RKO (cell line): ENCODE data around the gene EPN2.

Experiments
- DNase-seq: peaks from one replicate; pipeline ENCODE4 v3.0.0-alpha.2; 2016; ENCODE audit warnings: low spot score

EPN2 gene

DNA sequence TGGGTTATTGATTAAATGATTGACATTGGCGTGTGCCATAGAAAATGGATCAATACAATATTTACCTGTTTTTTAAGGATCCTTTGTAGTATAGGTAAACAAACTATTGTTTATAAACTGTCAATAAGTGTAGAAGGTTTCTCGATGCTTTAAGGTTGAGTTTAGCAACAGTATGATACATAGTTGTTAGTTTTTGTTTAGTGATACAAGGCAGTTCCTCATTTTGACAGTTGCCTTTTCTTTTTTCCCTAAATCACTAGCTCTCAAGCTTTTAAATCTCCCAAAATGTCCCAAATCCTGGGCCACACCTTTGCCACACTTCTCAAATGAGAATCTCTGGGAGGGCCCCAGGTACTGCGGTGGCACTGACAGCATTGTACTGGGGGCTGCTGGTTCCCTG lies 57.3 kb downstream of the EPN2 start:
- no peak for DNase-seq

DNA sequence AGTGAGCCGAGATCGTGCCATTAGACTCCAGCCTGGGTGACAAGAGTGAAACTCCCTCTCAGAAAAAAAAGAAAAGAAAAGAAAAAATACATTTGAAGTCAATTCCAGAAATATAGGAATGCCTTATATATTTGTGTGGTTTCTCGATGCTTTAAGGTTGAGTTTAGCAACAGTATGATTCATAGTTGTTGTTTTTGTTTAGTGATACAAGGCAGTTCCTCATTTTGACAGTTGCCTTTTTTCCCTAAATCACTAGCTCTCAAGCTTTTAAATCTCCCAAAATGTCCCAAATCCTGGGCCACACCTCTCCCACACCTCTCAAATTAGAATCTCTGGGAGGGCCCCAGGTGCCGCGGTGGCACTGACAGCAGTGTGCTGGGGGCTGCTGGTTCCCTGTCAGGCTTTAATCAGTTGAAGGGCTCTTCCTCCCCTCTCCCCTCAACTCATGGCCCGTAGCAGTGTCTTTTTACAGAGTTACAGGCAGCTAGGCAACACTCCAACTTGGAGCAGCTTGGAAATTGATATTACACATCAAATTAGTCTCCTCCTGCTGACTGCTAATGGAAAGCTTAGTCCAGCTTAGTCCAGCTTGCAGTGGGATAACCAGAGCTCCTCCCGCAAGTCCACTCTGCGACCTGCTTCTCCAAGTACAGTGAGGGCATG lies 58.4 kb downstream of the EPN2 start:
- no peak for DNase-seq

DNA sequence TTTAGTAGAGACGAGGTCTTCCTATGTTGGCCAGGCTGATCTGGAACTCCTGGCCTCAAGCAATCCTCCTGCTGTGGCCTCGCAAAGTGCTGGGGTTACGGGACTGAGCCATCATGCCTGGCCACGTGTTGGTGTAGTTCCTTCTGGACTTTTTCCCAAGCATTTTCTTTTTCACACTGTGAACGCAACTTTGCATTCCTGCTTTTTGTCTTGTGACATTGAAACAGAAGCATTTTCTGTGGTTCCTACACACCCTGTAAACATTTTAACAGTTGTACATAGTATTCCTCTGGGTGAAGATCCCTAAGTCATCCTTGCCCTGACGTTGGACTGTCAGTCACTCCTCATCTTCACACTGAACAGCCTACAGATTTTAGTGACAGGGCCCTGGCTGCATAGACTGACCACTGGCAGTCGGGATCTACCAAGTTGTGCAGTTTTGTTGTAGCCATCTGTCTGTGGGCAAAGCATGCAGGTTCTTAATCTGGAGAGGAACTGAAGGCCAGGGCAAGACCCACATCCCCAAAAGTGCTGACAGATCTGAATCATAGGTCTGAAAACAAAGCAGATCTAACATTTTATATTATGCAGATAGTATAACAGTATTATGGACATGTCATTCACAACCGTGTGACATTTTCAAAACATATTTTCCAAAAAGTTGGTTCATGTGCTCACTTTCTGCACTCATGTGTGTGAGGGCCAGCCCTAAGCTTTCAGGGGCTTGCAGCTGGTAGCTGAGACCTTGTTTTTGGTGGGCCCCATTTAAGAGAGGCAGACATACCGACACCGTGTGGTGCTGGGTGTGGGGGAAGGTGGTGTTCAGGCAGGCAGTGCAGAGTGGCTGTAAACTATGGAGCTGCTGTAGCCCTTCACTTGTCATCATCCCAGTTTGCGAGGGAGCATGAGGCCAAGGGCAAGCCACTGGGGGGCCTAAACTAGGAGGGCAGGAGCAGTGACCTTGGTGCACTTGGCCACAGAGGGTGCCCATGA lies 59.9 kb downstream of the EPN2 start:
- DNase-seq, result no peak

DNA sequence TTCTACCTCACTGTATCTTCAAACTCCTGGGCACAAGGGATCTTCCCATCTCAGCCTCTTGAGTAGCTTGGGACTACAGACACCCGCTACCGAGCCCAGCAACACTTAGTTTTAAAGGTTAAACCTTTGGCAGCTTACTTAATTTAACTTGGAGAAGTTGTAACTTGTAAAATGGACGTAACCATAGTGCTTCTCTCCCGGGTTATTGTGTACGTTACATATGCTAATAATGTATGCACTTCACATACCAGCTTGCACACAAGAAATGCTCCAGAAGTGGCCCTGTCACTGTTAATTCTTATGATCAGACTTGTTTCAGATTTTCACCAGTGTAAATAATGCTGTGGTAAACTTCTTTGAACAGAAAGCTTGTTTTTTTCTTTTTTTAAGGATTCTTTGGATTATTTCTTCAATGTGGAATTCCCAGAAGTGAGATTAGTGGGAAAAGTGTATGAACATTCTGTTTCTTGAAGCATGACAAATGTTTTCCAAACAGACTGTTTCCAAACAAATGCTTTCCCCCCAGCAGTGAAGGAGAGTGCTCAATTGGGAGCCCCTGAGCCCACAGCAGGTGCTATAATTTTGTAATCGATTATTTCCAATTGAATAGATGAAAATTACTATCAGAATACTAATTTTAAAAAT lies 61.5 kb downstream of the EPN2 start:
- no peak for DNase-seq

DNA sequence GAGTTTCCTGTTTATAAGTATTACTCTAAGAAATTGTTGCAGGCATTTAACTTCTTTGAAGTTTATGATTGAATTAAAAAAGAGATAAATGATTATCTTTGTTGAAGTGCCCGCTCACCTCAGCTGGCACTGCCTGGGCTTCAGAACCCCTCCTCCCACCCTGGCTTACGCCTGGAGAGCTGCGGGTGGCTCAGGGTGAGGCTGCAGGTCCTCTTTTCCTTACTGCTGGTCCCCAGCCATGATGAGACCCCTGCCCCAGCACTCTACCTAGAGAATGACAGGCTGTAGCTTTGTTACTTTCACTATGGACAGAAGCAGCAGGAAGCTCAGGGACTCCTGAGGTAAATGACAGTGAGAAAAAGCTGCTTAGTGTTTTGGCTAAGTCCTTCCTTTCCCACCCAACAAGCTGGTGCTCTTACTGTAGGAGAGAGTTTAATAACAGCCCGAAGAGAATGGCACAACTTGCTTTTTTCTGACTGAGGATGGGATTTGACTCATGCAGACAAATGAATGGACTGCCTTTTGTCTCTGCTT lies 62.1 kb downstream of the EPN2 start:
- DNase-seq, result no peak

DNA sequence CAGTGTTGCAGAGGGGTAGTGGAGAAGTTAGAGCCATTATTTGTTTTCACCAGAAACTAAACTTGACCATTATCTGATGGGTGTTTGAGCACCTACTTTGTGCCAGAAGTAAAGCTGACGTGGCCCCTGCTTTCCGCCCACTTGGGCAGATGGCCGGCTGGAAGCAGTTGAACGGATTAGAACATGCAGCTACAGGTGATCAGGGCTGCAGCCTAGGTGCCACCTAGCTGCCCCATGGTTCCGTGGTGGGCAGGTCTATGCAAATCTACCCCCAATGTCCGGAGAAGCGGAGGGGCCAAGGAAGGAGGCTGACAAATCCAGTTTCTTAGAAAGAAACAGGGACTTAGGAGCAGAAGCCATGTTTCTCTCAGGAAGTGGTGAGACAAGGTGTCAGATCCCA lies 62.7 kb downstream of the EPN2 start:
- DNase-seq, result no peak

DNA sequence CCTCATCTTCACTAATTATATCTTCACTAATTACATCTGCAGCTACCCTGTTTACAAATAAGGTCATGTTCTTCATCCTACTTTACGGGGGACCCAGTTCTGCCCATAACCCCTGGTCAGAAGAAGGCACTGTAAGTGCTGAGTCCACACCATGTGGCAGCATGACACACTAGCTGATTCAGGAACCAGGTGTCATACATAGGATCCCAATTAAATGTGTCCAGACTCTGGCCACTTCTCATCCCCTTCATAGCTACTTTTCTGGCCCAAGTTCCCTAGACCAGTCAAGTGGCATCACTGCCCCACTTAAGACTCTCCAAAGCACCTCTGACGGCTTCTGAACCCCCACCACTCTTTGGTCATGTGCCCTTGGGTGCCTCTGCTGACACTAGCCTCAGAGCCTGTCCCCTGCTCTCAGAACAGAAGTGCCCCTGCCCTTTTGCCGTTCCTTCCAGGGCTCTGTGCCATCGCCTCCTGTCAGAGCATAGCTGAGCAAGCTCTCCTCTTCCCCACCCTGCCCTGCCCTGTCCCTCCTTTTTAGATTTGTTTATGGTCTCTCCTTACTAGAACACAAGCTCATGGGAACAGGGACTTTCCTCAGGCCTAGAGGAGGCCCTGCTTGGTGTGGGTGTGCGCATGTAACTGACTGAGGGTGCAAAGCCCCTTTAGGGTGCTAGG lies 64.2 kb downstream of the EPN2 start:
- peak; percentile 4 for DNase-seq

DNA sequence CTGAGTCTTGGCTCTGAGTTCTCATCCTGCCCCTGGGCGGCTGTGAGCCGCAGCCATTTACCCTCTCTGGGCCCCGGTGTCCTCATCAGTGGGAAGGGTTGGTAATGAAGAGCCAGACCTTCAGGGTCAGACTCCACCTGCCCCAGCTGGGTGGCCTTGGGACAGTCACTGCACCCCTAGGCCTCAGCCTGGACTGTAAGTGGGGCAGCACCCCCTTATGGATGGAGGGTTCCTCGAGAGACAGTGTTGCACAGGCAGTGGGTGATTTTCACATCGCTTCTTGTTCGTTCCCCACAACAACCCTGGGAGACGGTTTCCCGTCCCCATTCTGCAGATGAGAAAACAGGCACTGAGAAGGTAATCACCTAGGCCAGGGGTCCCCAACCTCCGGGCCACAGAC lies 64.8 kb downstream of the EPN2 start:
- no peak for DNase-seq

DNA sequence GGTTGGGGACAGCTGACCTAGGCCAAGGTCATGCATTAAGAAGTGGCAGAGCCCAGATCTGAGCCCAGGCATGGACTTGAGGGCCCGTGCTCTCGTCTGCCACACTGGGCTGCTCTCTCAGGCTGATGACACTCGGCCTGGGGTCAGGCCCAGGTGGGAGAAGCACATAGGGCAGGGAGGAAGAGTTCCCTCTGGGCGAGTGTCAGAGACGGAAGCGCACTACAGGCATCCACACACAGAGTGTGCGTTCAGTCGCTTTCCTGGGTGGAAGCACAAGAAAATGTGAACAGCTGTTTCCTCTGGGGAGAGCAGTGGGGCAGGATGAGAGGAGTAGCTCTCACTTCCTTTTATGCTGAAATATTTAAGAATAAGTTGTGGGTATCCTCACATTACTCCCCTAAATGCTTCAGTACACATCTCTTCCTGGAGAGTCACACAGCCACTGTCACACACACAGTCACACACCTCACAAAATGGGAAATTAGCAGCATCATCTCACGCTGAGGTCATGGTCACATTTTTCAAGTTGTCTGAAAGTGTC lies 65.7 kb downstream of the EPN2 start:
- no peak for DNase-seq

DNA sequence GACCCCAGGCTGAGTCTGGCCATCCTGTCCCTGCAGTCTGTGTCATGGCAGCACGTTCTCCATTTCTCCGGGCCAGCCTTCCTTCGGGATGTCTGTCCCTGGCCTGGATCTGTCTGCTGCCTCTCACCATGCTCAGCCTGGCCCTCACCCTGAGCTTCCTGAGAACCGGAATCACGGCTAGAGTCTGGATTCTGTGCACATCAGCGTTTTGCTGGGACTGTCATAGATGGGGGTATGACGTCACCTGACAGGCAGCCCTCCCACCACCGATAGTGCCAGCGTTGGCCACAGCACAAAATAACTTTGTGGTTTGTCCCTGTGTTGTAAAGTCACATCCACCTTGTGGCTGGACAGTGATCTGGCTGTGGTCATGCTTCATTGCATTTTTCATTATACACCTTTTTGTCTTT lies 66.2 kb downstream of the EPN2 start:
- no peak for DNase-seq

DNA sequence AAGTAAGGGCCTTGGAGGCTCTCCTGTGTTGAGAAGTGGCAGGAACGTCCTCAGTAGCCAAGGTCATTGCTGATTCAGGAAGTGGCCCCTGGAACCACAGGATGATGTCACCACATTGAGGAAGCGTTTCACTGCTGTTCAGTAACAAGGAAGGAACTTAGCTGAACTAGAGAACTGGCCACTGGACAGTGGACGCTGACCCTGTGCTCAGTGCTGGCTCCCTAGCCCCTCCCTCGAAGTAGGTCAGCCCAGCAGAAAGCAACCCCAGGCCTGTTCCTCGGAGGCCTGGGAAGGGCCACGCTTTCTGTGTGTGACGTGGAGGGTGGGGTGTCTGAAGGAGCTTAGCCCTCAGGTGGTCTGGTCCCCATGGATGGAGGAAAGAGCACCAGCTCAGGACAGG lies 67.0 kb downstream of the EPN2 start:
- peak; percentile 57 for DNase-seq

DNA sequence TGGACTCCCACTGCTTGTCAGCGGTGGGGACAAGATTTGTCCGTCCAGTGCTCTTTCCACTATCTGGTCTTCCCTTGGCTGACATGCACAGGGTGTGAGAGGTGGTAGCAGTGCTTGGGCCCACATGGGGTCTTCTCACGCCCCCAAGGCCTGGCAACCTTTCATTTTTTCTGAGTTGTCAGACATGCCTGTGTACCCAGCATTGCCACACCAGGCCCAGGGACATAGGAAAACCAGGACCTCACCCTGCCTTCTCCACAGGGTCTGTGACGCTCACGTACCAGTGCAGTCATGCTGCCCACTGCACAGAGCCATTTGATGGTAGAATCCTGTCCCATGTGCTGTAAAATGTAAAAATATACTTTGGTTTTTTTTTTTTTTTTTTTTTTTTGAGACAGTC lies 67.6 kb downstream of the EPN2 start:
- DNase-seq, result no peak

DNA sequence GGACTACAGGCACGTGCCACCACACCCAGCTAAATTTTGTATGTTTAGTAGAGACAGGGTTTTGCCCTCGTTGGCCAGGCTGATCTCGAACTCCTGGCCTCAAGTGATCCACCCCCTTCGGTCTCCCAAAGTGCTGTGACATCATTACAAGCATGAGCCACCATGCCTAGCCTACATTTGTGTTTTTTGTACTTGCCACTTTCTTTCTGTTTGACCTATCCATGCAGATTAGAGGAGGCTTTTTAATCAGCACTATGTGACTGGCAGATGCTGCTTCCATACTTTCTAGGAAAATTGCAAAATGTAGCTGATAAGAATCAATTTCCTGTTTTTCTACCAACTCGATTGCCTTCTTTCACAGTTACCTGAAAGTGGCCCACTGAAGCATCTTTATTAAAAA lies 68.1 kb downstream of the EPN2 start:
- no peak for DNase-seq

DNA sequence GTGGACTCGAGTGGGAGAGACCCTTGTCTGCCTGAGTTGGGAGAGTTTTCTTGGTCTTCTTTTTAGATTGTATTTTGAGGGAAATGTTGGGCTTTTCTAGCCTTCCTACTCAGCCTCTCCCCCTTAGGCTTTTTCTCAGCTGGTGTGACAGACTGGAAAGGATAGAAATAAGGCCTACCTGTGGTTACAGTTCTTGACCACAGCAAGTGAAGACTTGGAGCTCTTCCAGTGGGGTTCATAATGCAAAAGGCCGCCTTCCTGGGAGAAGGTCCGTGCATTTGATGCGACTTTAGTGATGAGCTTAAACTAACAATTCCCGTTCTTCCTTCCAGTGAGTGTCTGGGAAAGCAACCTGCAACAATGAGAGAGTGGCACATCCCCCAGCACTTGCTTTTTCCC lies 68.6 kb downstream of the EPN2 start:
- DNase-seq, result no peak

DNA sequence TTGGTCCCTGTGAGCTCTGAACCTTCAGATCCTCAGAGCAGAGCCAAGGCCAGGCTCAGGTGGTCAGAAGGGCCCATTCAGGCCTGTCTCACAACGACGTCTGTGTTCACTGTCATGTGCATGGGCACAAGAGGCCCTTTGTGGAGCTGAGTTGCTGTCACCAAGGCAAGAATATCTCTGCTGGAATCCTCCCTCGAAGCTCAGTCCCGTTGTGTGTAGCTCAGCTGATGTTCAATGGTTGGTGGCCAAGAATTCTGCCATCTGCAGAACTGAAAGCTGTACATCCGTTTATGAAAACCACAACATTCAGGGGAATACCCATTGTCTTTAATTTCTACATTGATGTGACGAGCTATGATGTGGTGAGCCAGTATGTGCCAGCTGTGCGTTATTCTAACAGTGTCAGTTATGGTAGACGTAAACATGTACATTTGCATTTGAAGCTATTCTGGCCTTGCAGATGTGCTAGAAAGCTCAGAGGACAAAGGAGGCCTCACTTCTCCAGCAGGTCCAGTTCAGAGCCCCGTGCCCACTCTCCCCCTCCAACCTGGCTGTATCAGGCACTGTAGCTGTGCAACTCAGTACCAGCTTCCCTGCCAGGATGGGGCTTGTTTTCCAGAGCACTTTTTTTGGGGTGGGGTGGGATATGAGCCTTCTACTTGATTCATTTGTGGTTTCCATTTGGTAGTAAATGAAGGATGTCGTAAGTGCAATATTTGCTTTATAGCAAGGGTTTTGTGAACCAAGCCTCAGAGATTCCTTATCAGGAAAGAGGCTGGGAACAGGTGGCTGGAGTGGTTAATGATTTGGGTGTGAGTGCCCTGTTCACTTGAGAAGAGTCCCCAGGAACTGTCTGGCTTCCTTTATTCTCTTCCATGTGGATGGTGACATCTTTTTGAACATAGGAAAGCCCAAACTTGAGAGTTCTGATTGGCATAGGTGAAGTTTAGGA lies 69.3 kb downstream of the EPN2 start:
- no peak for DNase-seq

DNA sequence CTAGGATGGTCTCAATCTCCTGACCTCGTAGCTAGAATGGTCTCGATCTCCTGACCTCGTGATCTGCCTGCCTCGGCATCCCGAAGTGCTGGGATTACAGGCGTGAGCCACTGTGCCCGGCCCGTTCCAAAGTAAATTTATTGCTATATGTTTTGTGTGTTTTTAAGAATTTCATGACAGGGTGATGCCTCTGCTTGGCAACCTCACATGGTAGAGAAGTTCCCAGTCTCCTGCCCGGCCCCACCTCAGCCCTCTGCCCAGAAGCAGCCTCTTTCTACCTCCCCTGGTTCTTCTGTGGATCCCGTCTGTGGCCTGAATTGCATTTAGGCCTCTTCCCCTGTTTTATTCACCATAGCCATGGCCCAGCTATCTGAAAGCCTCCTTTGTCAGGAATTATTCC lies 70.4 kb downstream of the EPN2 start:
- no peak for DNase-seq

DNA sequence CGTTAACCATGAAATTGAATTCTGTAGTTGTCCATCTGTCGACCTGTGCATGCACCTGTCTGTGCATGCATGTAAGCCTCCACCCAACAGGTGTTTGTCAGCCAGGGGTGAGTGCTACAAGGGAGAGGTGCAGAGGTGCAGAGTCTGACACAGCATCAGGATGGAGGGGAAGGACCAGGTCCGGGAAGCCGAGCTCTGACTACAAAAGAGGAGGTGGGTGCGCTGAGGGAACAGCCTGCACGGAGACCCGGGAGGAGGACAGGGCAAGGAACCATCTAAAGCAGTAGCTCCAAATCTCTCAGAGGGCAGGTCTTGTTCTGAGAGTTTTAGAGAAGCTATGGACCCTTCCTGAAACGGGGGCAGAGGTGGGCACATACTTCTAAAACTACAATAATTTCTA lies 71.2 kb downstream of the EPN2 start:
- no peak for DNase-seq

DNA sequence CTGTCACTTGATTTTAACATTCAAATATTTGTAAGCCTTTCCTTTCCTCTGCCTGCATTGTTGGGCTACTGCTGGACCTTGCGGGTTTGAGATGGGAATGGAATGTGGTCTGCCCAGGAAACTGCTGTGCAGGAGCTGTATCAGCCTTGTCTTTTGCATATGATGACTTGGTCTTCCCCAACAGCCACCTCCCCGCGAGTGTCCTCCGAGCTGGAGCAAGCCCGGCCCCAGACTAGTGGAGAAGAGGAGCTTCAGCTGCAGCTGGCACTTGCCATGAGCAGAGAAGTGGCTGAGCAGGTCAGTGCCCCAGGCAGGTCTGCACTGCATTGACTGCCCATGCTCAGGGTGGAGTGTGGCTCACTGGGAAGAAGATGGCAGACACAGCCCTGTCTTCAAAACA lies 72.5 kb downstream of the EPN2 start:
- DNase-seq, result no peak

DNA sequence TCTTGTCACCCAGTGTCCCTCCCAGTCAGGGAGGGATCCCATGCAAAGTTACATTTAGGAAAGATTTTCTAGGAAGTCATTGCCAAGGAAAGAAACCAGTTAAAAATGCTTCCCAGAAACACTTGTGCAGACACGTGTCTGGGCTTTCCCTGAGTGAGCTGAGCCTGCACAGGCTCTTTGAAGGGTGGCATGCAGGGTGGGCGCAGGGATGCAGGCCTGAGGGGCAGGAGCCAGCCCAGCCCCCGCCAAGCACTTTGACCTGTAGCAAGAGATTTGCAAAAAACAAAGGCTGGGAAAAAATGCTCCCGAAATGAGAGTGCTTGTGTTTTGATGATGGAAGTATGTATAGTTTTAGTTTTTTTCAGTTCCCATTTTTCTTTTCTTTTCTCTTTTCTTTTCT lies 73.0 kb downstream of the EPN2 start:
- no peak for DNase-seq

DNA sequence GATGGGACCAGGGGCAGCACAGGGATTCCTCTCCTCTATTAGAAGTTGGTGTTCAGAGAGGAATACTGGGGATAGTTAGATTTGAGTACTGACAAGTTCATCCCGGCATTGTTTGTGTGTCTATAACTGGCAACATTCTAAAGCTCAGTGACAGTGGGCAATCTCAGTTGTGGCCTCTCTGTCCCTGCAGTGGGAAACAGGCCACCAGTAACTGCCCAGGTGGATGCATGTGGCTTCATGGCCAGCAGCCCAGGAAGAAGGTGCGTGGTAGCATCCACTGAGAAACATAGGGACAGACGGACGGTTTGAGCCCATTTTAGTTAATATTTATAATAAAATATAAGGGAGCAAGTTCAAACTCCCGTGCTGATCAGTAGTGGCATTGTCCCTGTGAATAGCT lies 73.8 kb downstream of the EPN2 start:
- DNase-seq, result no peak
